ENCODE measurements around the gene DRD2. TPM values are rescaled to one million over a fixed set of nuclear protein-coding genes. Genes with fewer than 3 reads are reported as not detected.
A peak's percentile ranks its signal among the peaks of the same experiment; 100 is the strongest.
"Not testable (repeated sequence)": the region's sequence is repeated elsewhere in the genome, so short reads cannot be mapped to it uniquely, and the experiment has no call there.

DRD2 gene
- not detected in 2 replicates for total RNA-seq (2014; rRNA removed; shearing (Covaris generic))
- polyA plus RNA-seq (2015; cell fraction: cytosol; rRNA removed), result 0.13 TPM in 1 of 2 replicates, not detected in the other
- not detected in 2 replicates for polyA plus RNA-seq (2015; cell fraction: nucleus; rRNA removed)

- no peak for DNase-seq (ENCODE audit: low read depth, low spot score)
- in situ Hi-C loops (cut with HindIII; ENCODE audit: low pct_unique_long_range_greater_than_20kb, low sequenced_read_pairs), result no loop called here
These were observed at the start of gene DRD2 for GRCh38 chr11:113475160-113475761. Gene DRD2, minus strand, starts transcription at chr11:113475398. Its CDS starts 50,747 bp downstream, at chr11:113424651.

GRCh38 chr11:113523906-113524305, 48.7 kb upstream of the DRD2 start:
- in situ Hi-C loops (cut with HindIII; ENCODE audit: low pct_unique_long_range_greater_than_20kb, low sequenced_read_pairs); DNase-seq (ENCODE audit: low read depth, low spot score): not testable (repeated sequence)

- in situ Hi-C loops (cut with HindIII; ENCODE audit: low pct_unique_long_range_greater_than_20kb, low sequenced_read_pairs), result no loop called here
- no peak for DNase-seq (ENCODE audit: low read depth, low spot score)
These were observed 46.7 kb upstream of the DRD2 start for GRCh38 chr11:113521737-113522517.

DNA sequence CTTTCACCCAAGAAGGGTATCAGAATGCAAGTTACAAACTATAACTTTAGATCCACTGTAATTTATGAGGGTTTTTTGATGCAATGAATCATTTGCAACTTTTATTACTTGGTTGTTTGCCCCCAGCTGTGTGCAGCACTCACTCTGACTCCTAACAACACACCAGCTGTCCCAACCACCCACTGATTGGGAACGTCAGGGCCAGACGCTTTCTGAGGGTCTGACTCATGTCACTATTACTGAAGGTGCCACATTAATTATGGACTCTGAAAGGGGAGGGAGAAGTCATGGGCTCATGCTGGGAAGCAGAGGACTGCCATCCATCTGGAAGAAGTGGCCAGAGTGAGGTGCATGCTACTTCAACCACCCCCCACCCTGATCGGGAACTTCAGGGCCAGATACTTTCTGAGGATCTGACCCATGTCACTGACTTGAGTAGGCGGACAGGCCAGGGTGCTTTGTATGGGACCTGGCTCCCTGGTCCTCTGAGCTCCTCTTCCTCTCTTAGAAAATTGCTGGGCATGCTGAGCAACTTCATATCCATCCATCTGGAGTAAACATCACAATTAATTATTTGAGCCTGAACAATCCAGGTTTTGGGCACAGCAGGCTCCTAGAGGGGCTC, 44.9 kb upstream of the DRD2 start:
- no peak for DNase-seq (ENCODE audit: low read depth, low spot score)
- in situ Hi-C loops (cut with HindIII; ENCODE audit: low pct_unique_long_range_greater_than_20kb, low sequenced_read_pairs), result no loop called here

DNA sequence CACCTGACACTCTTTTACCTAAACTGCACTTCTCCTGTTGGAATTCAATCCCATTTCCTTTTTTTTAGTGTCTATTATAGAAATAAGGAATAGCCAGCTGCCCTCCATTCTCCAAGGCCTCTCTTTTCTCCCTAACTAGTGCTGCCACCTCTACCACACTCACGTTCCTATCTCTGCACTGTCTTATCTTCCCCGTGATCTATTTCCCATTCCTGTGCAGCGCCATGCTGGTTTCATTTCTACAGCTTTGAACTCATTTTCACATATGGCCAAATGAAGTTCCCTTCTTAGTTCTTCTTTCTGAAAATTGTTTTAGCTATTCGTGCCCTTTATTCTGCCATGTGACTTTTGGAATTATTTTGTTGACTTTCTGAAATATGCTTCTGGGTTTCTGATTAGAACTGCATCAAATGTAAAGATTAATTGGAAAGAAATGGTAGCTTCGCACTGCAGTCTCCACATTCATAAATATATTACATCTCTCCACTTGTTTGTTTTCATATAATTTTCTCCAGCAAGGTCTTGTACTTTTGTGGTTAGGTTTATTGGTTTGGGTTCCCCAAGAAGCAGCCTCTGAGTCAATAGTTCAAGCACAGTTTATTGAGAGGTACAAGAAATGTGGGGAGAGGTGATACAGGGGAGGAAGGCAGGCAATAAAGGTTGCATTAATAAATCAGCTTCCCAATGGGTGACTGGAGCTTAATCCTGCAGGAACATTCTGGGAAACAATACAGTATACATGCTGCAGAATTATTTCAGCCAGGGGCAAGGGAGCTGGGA, 43.7 kb upstream of the DRD2 start:
- no peak for DNase-seq (ENCODE audit: low read depth, low spot score)
- in situ Hi-C loops (cut with HindIII; ENCODE audit: low pct_unique_long_range_greater_than_20kb, low sequenced_read_pairs), result no loop called here

GRCh38 chr11:113517361-113517760, 42.2 kb upstream of the DRD2 start:
- in situ Hi-C loops (cut with HindIII; ENCODE audit: low pct_unique_long_range_greater_than_20kb, low sequenced_read_pairs), result no loop called here
- no peak for DNase-seq (ENCODE audit: low read depth, low spot score)

DNA sequence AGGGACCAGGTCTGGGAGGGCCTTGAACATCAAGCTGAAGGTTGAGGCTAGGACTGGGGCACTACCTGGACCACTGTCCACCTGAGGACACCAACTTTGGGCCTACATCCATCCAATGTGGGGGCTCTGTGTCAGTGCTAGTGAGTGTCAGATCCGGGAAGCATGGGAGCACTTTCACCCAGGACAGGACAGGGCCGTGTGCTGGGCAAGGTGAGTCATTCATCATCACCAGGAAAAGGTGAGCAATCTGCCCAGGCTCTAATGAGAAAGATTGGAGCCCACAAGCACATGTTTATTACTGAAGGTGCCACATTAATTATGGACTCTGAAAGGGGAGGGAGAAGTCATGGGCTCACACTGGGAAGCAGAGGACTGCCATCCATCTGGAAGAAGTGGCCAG, 39.7 kb upstream of the DRD2 start:
- no peak for DNase-seq (ENCODE audit: low read depth, low spot score)
- in situ Hi-C loops (cut with HindIII; ENCODE audit: low pct_unique_long_range_greater_than_20kb, low sequenced_read_pairs), result no loop called here

DNA sequence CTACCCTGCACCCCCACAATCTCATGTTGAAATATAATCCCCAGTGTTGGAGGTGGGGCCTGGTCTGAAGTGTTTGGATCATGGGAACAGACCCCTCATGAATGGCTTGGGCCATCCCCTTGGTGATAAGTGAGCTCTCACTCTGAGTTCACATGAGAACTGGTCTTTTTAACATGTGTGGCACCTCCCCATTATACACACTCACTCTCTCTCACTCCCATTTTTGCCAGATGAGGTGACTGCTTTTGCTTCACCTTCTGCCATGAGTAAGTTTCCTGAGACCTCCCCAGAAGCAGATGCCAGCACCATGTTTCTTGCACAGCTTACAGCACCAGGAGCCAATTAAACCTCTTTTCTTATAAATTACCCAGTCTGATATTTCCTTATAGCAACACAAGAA, 32.1 kb upstream of the DRD2 start:
- no peak for DNase-seq (ENCODE audit: low read depth, low spot score)

GRCh38 chr11:113506893-113507292, 31.7 kb upstream of the DRD2 start:
- DNase-seq (ENCODE audit: low read depth, low spot score), result no peak
- in situ Hi-C loops (cut with HindIII; ENCODE audit: low pct_unique_long_range_greater_than_20kb, low sequenced_read_pairs), result no loop called here

More for the DNA sequence above, 32.1 kb upstream of the DRD2 start:
- in situ Hi-C loops (cut with HindIII; ENCODE audit: low pct_unique_long_range_greater_than_20kb, low sequenced_read_pairs), result no loop called here

GRCh38 chr11:113506461-113506860, 31.3 kb upstream of the DRD2 start:
- no peak for DNase-seq (ENCODE audit: low read depth, low spot score)
- in situ Hi-C loops (cut with HindIII; ENCODE audit: low pct_unique_long_range_greater_than_20kb, low sequenced_read_pairs), result no loop called here

DNA sequence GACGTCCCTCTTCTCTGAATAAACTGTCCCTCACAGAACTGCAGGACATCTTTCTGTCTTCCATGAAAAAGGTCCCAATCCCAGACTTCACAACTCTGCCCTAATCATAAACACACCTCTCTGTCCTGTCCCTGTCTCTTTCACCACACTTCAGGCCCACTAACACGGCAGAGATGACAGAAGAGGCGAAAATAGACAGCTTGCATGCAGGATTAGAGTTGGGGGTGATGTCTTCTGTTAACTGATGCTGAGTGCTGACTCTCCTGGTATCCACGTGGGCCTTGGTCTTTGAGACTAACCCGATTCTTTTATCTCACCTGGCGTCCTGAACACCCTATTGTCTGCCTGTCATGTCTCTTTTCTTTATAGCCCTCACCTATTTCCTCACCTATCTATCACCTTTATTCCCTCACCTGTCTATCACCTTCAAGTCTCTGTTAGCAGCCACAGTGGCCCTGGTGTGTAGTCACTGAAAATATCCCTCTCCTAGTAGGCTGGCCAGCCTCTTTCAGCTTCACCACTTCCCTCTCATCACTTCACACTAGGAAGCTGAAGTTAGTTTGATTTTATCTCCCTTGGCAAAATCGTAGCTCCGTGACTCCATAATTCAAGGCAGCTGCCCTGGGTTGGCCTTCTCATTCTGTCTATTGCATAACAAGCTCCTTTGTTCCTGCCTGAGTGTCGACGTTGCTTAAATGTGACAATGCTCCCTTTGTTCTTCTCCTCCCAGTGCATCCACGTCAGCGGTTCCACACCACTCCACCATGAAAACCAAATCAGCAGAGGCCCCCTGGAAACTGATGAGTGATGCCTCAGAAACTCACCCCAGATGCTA, 30.6 kb upstream of the DRD2 start:
- DNase-seq (ENCODE audit: low read depth, low spot score), result peak; percentile 89
- in situ Hi-C loops (cut with HindIII; ENCODE audit: low pct_unique_long_range_greater_than_20kb, low sequenced_read_pairs), result no loop called here

DNA sequence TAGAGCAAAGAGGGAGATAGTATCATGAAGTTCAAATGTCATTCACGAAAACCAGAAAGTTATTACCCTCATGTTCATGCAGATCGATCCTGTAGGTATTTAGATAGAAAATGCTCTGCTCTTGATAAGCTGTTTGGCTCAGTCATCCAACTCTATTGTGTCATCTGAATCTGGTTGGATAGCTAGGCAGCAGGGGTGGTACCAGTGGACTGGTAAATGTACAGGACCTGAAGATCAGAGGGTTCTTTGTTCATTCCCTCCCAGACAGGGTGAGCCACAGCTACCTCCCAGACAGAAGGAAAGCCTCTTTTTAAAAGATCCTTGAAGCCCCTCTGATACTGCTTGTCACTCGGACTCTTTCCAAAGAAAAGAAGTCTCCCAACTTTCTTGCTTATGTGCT, 29.8 kb upstream of the DRD2 start:
- DNase-seq (ENCODE audit: low read depth, low spot score), result peak; percentile 13
- in situ Hi-C loops (cut with HindIII; ENCODE audit: low pct_unique_long_range_greater_than_20kb, low sequenced_read_pairs), result no loop called here

- in situ Hi-C loops (cut with HindIII; ENCODE audit: low pct_unique_long_range_greater_than_20kb, low sequenced_read_pairs), result no loop called here
- DNase-seq (ENCODE audit: low read depth, low spot score), result no peak
These were observed 29.4 kb upstream of the DRD2 start for GRCh38 chr11:113504586-113504985.

DNA sequence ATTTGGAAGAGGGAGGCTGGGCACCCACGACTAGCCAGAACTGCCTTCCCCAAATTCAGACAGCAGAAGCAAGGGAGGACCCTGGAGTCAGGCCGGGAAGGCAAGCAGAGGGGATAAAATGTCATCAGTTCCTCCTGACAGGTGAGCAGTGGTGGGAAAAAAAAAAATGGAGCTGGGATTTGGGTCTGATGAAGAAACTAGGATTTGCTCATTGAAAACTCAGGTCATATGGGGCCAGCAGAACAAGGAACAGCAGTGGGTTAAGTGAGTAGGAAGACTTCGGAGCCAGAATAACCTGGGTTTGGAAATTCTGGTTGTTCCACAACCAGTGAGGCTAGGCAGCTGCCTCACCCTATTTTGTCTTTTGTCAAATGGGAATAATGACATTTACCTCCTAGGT, 28.9 kb upstream of the DRD2 start:
- in situ Hi-C loops (cut with HindIII; ENCODE audit: low pct_unique_long_range_greater_than_20kb, low sequenced_read_pairs), result no loop called here
- no peak for DNase-seq (ENCODE audit: low read depth, low spot score)

DNA sequence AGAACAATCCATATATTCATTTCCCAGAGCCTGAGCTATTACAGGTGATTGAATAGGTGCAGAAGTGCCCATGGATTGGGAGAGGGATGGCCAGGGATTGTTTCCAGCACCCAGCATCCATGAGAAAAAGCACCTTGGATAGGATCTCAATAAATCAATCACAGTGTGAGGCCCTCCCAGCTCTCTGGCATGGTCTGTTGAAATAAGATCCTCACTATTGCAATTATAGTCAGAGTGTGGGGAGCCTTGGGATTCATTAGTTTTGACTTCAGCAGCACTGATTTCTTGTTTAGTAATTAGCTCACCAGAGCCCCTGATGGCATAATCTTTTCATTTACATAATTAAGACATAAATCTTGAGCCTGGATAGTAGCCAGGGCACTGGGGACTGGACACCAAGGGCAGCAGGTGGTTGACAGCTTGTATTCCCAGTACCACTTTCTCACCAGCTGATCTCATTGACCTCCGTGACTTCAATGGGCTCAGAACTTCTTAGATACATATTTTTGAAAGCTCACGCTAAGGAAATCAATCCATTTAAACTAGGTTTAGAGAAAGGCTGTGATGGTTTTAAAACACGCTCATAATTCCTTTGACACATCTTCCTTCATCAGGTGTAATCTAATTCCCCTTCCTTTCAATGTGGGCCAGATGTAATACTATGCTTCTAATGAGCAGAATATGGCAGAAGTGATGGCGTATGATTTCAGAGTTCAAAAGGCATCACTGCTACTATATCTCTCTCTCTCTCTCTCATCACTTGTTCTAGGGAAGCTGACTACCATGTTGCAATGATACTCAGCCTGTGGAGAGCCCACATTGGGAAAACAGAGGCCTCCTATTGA, 22.1 kb upstream of the DRD2 start:
- in situ Hi-C loops (cut with HindIII; ENCODE audit: low pct_unique_long_range_greater_than_20kb, low sequenced_read_pairs), result no loop called here

DNA sequence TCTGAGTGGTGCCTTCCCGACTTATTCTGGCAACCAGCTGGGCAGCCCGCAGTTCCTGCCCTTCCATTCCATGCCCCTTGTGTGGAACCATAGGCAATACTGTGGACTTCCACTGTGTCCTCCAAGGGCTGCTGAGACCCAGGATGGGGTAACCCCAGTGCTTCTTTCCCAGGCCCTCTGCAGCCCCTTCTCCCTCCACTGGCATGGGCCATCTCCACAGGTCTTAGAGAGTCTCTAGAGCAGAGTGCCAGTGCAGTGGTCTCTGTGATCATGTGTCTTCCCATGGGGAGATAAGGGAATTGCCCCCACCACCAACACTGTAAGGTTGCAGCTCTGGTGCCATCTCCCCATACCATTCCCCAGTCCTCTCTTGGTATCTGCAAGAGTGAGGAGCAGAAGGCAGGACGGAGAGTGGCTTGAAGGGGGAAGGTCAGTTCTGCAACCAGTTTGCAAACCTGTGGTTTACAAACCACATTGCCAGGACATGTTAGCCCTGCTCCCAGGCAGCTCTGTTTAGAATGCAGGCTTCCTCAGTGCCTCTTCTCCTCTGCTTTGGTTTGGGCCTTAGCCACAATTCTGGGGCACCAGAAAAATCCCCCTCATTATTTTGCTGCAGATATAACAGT, 20.9 kb upstream of the DRD2 start:
- in situ Hi-C loops (cut with HindIII; ENCODE audit: low pct_unique_long_range_greater_than_20kb, low sequenced_read_pairs), result no loop called here
- DNase-seq (ENCODE audit: low read depth, low spot score), result no peak

More for the DNA sequence above, 22.1 kb upstream of the DRD2 start:
- no peak for DNase-seq (ENCODE audit: low read depth, low spot score)
